Endothelial cell (in vitro differentiated cells): ENCODE measurements around the gene NMUR2. TPM values are rescaled to one million over a fixed set of nuclear protein-coding genes. Genes with fewer than 3 reads are reported as not detected.

Experiments used
- DNase-seq: peaks from one replicate; pipeline ENCODE4 v3.0.0; 2021; ENCODE audit warnings: low spot score
- H3K27ac Mint-ChIP-seq: one replicate; pipeline ENCODE4 v1.8.0; 2021; ENCODE audit warnings: mixed read lengths, inconsistent platforms; ENCODE audit not compliant: unreplicated experiment
- H3K27me3 Mint-ChIP-seq: one replicate; pipeline ENCODE4 v1.8.0; 2021; ENCODE audit warnings: mild to moderate bottlenecking, moderate library complexity, mixed read lengths, inconsistent platforms; ENCODE audit not compliant: unreplicated experiment
- H3K36me3 Mint-ChIP-seq: one replicate; pipeline ENCODE4 v1.8.0; 2021; ENCODE audit warnings: mild to moderate bottlenecking, low read depth, mixed read lengths, inconsistent platforms; ENCODE audit not compliant: unreplicated experiment
- H3K4me1 Mint-ChIP-seq: one replicate; pipeline ENCODE4 v1.8.0; 2021; ENCODE audit warnings: mild to moderate bottlenecking, mixed read lengths, inconsistent platforms; ENCODE audit not compliant: unreplicated experiment
- H3K4me3 Mint-ChIP-seq: one replicate; pipeline ENCODE4 v1.8.0; 2021; ENCODE audit warnings: mild to moderate bottlenecking, mixed read lengths, inconsistent platforms; ENCODE audit not compliant: unreplicated experiment
- H3K9me3 Mint-ChIP-seq: one replicate; pipeline ENCODE4 v1.8.0; 2021; ENCODE audit warnings: mixed read lengths, inconsistent platforms; ENCODE audit not compliant: unreplicated experiment
- CTCF ChIP-seq: fragments of 200-600 bp; sonication (generic); IDR thresholded peaks from one replicate; pipeline ENCODE4 v1.5.0; 2021; ENCODE audit warnings: antibody characterized with exemption; ENCODE audit not compliant: unreplicated experiment
- long read RNA-seq: library from polyadenylated mRNA; unstranded; transcript quantifications from one replicate; pipeline ENCODE4 v2.0.0, GENCODE V29; 2020; ENCODE audit not compliant: unreplicated experiment
- total RNA-seq: library from RNA; stranded (reverse); fragmentation: NEBNext Ultra II Directional; extraction: Animal tissue kit (Norgen Biotek cat#: 25700); gene quantifications from one replicate; pipeline ENCODE4 v1.2.1, GENCODE V29; 2021; ENCODE audit not compliant: unreplicated experiment

Gene NMUR2
- not detected for total RNA-seq
- long read RNA-seq, result 0 reads

DNA sequence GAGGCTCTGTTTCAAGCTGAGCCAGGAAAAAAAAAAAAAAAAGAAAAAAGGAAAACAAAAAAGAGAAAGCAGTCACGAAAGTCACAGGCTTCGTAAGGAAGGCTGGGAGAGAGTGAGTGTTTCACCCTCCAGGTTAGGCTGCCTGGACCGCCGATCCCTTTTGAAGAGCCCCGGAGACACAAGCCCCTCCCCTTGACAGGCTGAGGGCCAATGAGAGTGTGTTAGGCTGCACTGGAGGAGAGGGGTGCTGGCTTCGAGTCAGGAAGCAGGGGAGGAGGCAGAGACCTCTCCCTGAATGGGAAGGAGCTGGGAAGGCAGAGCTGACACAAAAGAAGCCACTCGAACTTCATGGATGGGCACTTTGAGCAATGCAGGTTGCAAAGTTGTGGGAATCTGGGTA, at the start of gene NMUR2:
Gene NMUR2, minus strand, starts transcription at position 135 of the 400 bp plus-strand sequence. CDS start 166 bp downstream, outside the sequence.
- TF ChIP-seq CTCF, result no peak
- Mint-ChIP-seq H3K36me3 (no peaks in the 10 kb centered on the region), H3K27me3 (peaks cover 1% of the 10 kb centered on the region), H3K4me1 (no peaks in the 10 kb centered on the region), H3K9me3 (no peaks in the 10 kb centered on the region), H3K4me3 (no peak within 1 kb of the TSS), H3K27ac (no peak within 1 kb of the TSS)
- DNase-seq, result no peak

DNA sequence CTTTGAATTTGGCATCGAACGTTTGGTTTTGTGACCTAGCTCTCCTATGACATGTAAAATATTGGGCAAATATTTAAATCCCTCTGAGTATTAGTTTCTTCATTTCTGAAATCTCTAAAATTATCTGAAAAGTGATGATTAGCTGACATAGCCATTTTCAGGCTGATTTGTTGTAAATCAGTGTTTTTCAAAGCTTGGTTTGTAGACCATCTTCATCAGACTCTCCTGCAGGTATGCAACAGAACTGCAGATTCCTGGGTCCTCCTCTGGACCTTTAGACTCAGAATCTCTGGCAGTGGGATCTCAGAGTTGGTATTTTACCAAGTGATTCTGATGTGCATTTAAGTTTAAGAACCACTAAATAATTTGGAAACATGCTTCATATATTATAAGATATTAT, 38.9 kb upstream of the NMUR2 start:
- no peaks in the 10 kb centered on the region for H3K36me3 Mint-ChIP-seq
- no peaks in the 10 kb centered on the region for H3K4me1 Mint-ChIP-seq
- H3K4me3 Mint-ChIP-seq, result no peak overlapping the region
- DNase-seq, result no peak
- no peak overlapping the region for H3K27ac Mint-ChIP-seq
- no peaks in the 10 kb centered on the region for H3K9me3 Mint-ChIP-seq
- no peaks in the 10 kb centered on the region for H3K27me3 Mint-ChIP-seq
- TF ChIP-seq CTCF, result no peak

GRCh38 chr5:152439791-152440190, 34.7 kb upstream of the NMUR2 start:
- H3K27me3 Mint-ChIP-seq, result no peaks in the 10 kb centered on the region
- H3K9me3 Mint-ChIP-seq, result no peaks in the 10 kb centered on the region
- H3K27ac Mint-ChIP-seq, result no peak overlapping the region
- DNase-seq, result no peak
- H3K4me3 Mint-ChIP-seq, result no peak overlapping the region
- no peak for TF ChIP-seq CTCF
- no peaks in the 10 kb centered on the region for H3K36me3 Mint-ChIP-seq
- H3K4me1 Mint-ChIP-seq, result no peaks in the 10 kb centered on the region

GRCh38 chr5:152437866-152438265, 32.8 kb upstream of the NMUR2 start:
- Mint-ChIP-seq H3K4me3 (no peak overlapping the region), H3K4me1 (no peaks in the 10 kb centered on the region), H3K27me3 (no peaks in the 10 kb centered on the region), H3K36me3 (no peaks in the 10 kb centered on the region), H3K9me3 (no peaks in the 10 kb centered on the region), H3K27ac (no peak overlapping the region)
- TF ChIP-seq CTCF, result no peak
- DNase-seq, result no peak

DNA sequence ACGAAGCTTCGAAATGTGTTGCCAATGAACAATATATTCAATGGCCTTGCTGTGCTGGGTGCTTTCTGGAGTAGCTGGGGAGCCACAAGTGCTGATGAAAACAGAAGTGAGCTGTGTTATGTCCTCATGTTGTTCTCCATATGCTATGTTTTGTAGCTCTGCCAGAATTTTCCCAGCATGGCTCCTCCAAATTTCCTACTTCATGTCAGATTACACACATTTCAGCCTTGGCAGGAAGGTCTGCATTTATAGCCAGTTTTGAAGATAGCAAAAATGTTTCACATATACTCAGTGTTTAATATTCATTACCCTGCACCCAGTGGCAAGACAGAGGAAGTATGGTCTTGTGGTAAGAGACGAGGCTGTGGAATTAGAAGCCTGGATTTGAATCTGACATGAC, 22.6 kb upstream of the NMUR2 start:
- no peak for TF ChIP-seq CTCF
- Mint-ChIP-seq H3K4me1 (no peaks in the 10 kb centered on the region), H3K4me3 (no peak overlapping the region), H3K9me3 (no peaks in the 10 kb centered on the region), H3K36me3 (no peaks in the 10 kb centered on the region), H3K27ac (no peak overlapping the region), H3K27me3 (no peaks in the 10 kb centered on the region)
- DNase-seq, result no peak
